HG03097 (cell line): Measurements from ENCODE around the gene BSG.
"Not testable (repeated sequence)": the region's sequence is repeated elsewhere in the genome, so short reads cannot be mapped to it uniquely, and the experiment has no call there.

ENCODE experiments used
- ATAC-seq: cut with Tn5 transposase; IDR thresholded peaks from one replicate; pipeline ENCODE4 v1.9.1; 2021; ENCODE audit not compliant: unreplicated experiment, low FRiP score

The BSG gene

GRCh38 chr19:616747-617526 lies 44.5 kb downstream of the BSG start:
- ATAC-seq: no peak

GRCh38 chr19:617551-618246 lies 45.3 kb downstream of the BSG start:
- ATAC-seq: no peak

- no peak for ATAC-seq
Observed at GRCh38 chr19:618247-618619, 45.8 kb downstream of the BSG start.

- no peak for ATAC-seq
Observed at GRCh38 chr19:618674-619285, 46.4 kb downstream of the BSG start.

- ATAC-seq: no peak
Observed at GRCh38 chr19:619286-620002, 47.0 kb downstream of the BSG start.

GRCh38 chr19:620166-620862 lies 47.9 kb downstream of the BSG start:
- ATAC-seq: no peak

- not testable (repeated sequence) for ATAC-seq
Observed at GRCh38 chr19:621191-621590, 48.8 kb downstream of the BSG start.

- ATAC-seq: no peak
Observed at GRCh38 chr19:621819-622218, 49.4 kb downstream of the BSG start.

- ATAC-seq: no peak
Observed at GRCh38 chr19:622666-623065, 50.3 kb downstream of the BSG start.

GRCh38 chr19:623175-623916 lies 51.0 kb downstream of the BSG start:
- no peak for ATAC-seq

- no peak for ATAC-seq
Observed at GRCh38 chr19:623974-624373, 51.6 kb downstream of the BSG start.

- ATAC-seq: no peak
Observed at GRCh38 chr19:624433-625109, 52.2 kb downstream of the BSG start.

GRCh38 chr19:625257-625656 lies 52.9 kb downstream of the BSG start:
- no peak for ATAC-seq

- not testable (repeated sequence) for ATAC-seq
Observed at GRCh38 chr19:626566-626965, 54.2 kb downstream of the BSG start.

GRCh38 chr19:628168-628567 lies 55.8 kb downstream of the BSG start:
- ATAC-seq: no peak

GRCh38 chr19:629515-629914 lies 57.1 kb downstream of the BSG start:
- ATAC-seq: not testable (repeated sequence)

- ATAC-seq: no peak
Observed at GRCh38 chr19:629961-630714, 57.7 kb downstream of the BSG start.

- peak; percentile 18 for ATAC-seq
Observed at GRCh38 chr19:632579-633067, 60.2 kb downstream of the BSG start.
